Caco-2 (cell line): Measurements from ENCODE around the gene APLN. TPM values are rescaled to one million over a fixed set of nuclear protein-coding genes. Genes with fewer than 3 reads are reported as not detected.

Source experiments
- BruUV-seq: library from RNA; stranded (reverse); fragments of 400-500 nt; replicated peaks from 2 replicates; lab custom pipeline; 2021; lab: Mats Ljungman, UMichigan
- CTCF ChIA-PET: fragments of 300-600 bp; sonication (Branson Sonifier 250); formaldehyde crosslinking; loops from one replicate; lab custom pipeline; 2022; ENCODE audit warnings: antibody characterized with exemption; lab: Charles Lee
- POLR2A ChIA-PET: fragments of 300-600 bp; sonication (Branson Sonifier 250); formaldehyde crosslinking; loops from one replicate; lab custom pipeline; 2022; ENCODE audit warnings: antibody characterized with exemption; lab: Charles Lee
- DNase-seq, 2 experiments: peaks; one replicate each; pipeline versions ENCODE4 v3.0.0 to v3.0.0-alpha.2; 2020 to 2022
- H3K27me3 ChIP-seq: replicated peaks from 2 replicates; pipeline ENCODE4 v1.6.0; 2011; ENCODE audit warnings: low read length; ENCODE audit not compliant: control insufficient read depth, insufficient read depth
- H3K36me3 ChIP-seq: 2 replicates; pipeline ENCODE4 v1.5.1; 2011; ENCODE audit warnings: low read length; ENCODE audit not compliant: control insufficient read depth, insufficient read depth
- H3K4me1 ChIP-seq: fragments of 250-450 bp; sonication (Bioruptor Pico); 2 replicates; pipeline ENCODE4 v1.5.1; 2020; ENCODE audit warnings: mild to moderate bottlenecking
- H3K4me3 ChIP-seq: 2 replicates; pipeline ENCODE4 v1.5.1; 2011; ENCODE audit warnings: low read depth, mild to moderate bottlenecking, control low read depth, low read length
- H3K9me3 ChIP-seq: fragments of 250-450 bp; sonication (Bioruptor Pico); 2 replicates; pipeline ENCODE4 v1.5.1; 2020; ENCODE audit warnings: mild to moderate bottlenecking, moderate library complexity
- H3K27ac Mint-ChIP-seq: one replicate; pipeline ENCODE4 v1.8.0; 2022; ENCODE audit warnings: mixed read lengths; ENCODE audit not compliant: unreplicated experiment
- H3K27me3 Mint-ChIP-seq: one replicate; pipeline ENCODE4 v1.8.0; 2022; ENCODE audit warnings: mixed read lengths; ENCODE audit not compliant: insufficient read depth, unreplicated experiment
- H3K36me3 Mint-ChIP-seq: one replicate; pipeline ENCODE4 v1.8.0; 2022; ENCODE audit warnings: mild to moderate bottlenecking, mixed read lengths; ENCODE audit not compliant: insufficient read depth, unreplicated experiment
- H3K4me1 Mint-ChIP-seq: one replicate; pipeline ENCODE4 v1.8.0; 2022; ENCODE audit warnings: low read depth, mixed read lengths; ENCODE audit not compliant: unreplicated experiment
- H3K4me3 Mint-ChIP-seq: one replicate; pipeline ENCODE4 v1.8.0; 2022; ENCODE audit warnings: mild to moderate bottlenecking, moderate library complexity, mixed read lengths; ENCODE audit not compliant: unreplicated experiment
- H3K9me3 Mint-ChIP-seq: one replicate; pipeline ENCODE4 v1.8.0; 2022; ENCODE audit warnings: mixed read lengths; ENCODE audit not compliant: unreplicated experiment
- intact Hi-C: fragments of 100-400 bp; cut with micrococcal nuclease; formaldehyde crosslinking; loops from one replicate; pipeline ENCODE4 v1.10.0; 2022; ENCODE audit not compliant: unreplicated experiment
- total RNA-seq: library from RNA; stranded (reverse); gene quantifications from 2 replicates; pipeline ENCODE4 v1.2.3, GENCODE V29; 2022
- TF ChIP-seq, protein P1 (sequence below), 2 experiments: fragments of 200-600 bp in 1 of 2; IDR thresholded peaks; 1 replicate in 1 of 2; 2 replicates in 1 of 2; pipeline versions ENCODE4 v1.5.1 to v1.8.0; 2011 to 2022; ENCODE audit warnings: antibody characterized with exemption in 1 of 2, control low read depth in 1 of 2, inconsistent platforms in 1 of 2, low read depth in 1 of 2, low read length in 1 of 2, mild to moderate bottlenecking in 1 of 2, moderate library complexity in 1 of 2; ENCODE audit not compliant: insufficient read depth in 1 of 2, severe bottlenecking in 1 of 2, unreplicated experiment in 1 of 2

Gene APLN
- total RNA-seq, 1 experiment from 2014 or later = 0.20 TPM

DNA sequence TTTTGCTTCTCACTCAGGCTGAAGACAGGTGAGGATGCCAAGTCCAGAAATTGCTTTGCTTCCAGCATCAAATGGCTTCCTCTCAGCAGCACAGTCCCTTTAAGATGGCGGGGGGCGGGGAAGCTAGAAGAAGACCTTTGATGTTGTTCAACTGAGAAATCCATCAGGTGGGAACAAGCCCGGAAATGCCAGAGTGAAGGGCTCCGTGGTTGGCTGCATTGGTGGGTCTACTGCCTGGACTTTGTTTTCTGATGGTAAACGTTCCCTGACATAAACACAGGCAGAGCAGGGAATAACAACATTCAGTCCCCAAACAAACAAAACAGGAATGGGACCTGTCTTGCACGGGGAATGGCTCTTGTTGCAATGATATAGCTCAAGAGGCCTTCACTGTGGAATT, 37.3 kb downstream of the APLN start:
- H3K27me3 ChIP-seq = no peaks in the 10 kb centered on the region
- no TSS peak for BruUV-seq
- intact Hi-C loops = no loop called here
- no peak for DNase-seq
- Mint-ChIP-seq H3K27me3 (no peaks in the 10 kb centered on the region), H3K4me3 (no peak overlapping the region), H3K9me3 (no peaks in the 10 kb centered on the region), H3K4me1 (no peaks in the 10 kb centered on the region), H3K27ac (no peak overlapping the region), H3K36me3 (no peaks in the 10 kb centered on the region)
- ChIA-PET CTCF (no interaction called here), POLR2A (no interaction called here)
- TF ChIP-seq, protein P1, sequence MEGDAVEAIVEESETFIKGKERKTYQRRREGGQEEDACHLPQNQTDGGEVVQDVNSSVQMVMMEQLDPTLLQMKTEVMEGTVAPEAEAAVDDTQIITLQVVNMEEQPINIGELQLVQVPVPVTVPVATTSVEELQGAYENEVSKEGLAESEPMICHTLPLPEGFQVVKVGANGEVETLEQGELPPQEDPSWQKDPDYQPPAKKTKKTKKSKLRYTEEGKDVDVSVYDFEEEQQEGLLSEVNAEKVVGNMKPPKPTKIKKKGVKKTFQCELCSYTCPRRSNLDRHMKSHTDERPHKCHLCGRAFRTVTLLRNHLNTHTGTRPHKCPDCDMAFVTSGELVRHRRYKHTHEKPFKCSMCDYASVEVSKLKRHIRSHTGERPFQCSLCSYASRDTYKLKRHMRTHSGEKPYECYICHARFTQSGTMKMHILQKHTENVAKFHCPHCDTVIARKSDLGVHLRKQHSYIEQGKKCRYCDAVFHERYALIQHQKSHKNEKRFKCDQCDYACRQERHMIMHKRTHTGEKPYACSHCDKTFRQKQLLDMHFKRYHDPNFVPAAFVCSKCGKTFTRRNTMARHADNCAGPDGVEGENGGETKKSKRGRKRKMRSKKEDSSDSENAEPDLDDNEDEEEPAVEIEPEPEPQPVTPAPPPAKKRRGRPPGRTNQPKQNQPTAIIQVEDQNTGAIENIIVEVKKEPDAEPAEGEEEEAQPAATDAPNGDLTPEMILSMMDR (IDR thresholded peaks at IDR 0.05; ENCODE audit: insufficient read depth in 1 of 2, low read depth in 1 of 2, low read length in 1 of 2, severe bottlenecking in 1 of 2, unreplicated experiment in 1 of 2) = no peak
- no peaks in the 10 kb centered on the region for H3K9me3 ChIP-seq
- H3K36me3 ChIP-seq = no peaks in the 10 kb centered on the region
- no peak overlapping the region for H3K4me3 ChIP-seq
- H3K4me1 ChIP-seq = no peaks in the 10 kb centered on the region

DNA sequence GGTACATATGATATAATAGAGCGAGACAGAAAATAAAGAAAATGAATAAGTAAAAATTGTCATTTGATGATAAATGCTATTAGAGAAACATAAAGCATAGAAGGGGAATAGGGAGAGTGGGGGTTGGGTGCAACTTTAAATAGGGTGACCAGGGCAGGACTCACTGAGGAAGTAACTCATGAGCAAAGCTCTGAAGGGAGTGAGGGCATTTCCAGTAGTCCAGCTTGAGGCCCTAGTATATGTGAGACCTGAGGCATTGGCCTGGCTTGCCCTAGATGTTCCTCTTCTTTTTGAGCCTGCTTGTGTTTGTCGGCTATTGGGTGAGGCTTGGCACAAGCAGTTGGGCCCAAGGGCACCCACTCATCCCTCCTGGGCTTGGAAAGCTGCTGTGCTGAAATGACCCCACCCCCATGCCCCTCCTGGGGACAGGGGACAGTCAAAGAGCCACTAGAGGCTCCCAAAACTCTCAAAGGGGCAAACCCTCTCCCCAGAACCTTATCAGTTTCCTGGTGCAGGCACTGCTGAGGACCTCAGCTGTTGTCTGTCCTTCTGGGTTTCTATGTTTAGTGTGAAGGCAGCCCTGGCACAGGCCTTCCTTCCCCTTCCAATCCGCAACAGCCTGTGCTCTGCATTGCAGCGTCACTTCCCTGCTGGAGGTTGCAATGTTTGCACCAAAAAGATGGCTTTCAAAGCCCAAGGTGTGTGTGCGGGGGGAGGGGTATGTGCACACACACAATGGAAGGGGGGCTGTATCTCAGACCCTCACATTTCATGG, 40.1 kb downstream of the APLN start:
- Mint-ChIP-seq H3K9me3 (no peaks in the 10 kb centered on the region), H3K4me1 (no peaks in the 10 kb centered on the region), H3K27ac (no peak overlapping the region), H3K4me3 (no peak overlapping the region), H3K36me3 (no peaks in the 10 kb centered on the region), H3K27me3 (no peaks in the 10 kb centered on the region)
- Histone ChIP-seq H3K4me3 (no peak overlapping the region), H3K4me1 (no peaks in the 10 kb centered on the region), H3K36me3 (no peaks in the 10 kb centered on the region), H3K27me3 (no peaks in the 10 kb centered on the region), H3K9me3 (no peaks in the 10 kb centered on the region)
- CTCF ChIA-PET = no interaction called here
- DNase-seq = no peak
- BruUV-seq = no TSS peak
- POLR2A ChIA-PET = no interaction called here
- TF ChIP-seq, protein P1 (IDR thresholded peaks at IDR 0.05; ENCODE audit: insufficient read depth in 1 of 2, low read depth in 1 of 2, low read length in 1 of 2, severe bottlenecking in 1 of 2, unreplicated experiment in 1 of 2) = no peak
- intact Hi-C loops = no loop called here

DNA sequence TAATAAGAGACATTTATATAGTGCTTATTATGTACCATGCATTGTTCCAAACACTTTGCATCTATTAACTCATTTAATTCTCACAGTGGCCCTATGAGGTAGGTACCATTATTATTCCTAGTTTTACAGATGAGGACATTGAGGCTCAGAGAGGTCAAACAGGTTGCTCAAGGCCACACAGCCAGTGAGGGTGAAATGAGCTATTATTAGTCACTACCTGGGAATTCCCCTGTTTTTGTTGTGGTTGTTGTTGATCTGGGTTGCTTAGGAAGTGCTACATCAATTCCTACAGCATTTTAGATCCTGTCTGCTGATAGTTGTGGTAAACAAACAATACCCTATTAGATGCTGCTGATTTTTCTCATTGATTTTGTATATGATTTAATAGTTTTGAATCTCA, 41.2 kb downstream of the APLN start:
- peaks cover 3% of the 10 kb centered on the region for H3K4me1 Mint-ChIP-seq
- POLR2A ChIA-PET = no interaction called here
- DNase-seq = no peak
- CTCF ChIA-PET = no interaction called here
- no peak overlapping the region for H3K4me3 Mint-ChIP-seq
- H3K4me3 ChIP-seq = no peak overlapping the region
- intact Hi-C loops = no loop called here
- H3K36me3 ChIP-seq = no peaks in the 10 kb centered on the region
- H3K27ac Mint-ChIP-seq = no peak overlapping the region
- TF ChIP-seq, protein P1 (IDR thresholded peaks at IDR 0.05; ENCODE audit: insufficient read depth in 1 of 2, low read depth in 1 of 2, low read length in 1 of 2, severe bottlenecking in 1 of 2, unreplicated experiment in 1 of 2) = no peak
- no peaks in the 10 kb centered on the region for H3K9me3 ChIP-seq
- no TSS peak for BruUV-seq
- H3K27me3 ChIP-seq = no peaks in the 10 kb centered on the region
- H3K4me1 ChIP-seq = peaks cover 5% of the 10 kb centered on the region
- no peaks in the 10 kb centered on the region for H3K9me3 Mint-ChIP-seq
- no peaks in the 10 kb centered on the region for H3K27me3 Mint-ChIP-seq
- no peaks in the 10 kb centered on the region for H3K36me3 Mint-ChIP-seq
